Right cardiac atrium (tissue), 5 donors: ENCODE data around the gene EXOSC3. TPM values are rescaled to one million over a fixed set of nuclear protein-coding genes. Genes with fewer than 3 reads are reported as not detected.
A peak's percentile ranks its signal among the peaks of the same experiment; 100 is the strongest.

Experiments
- ATAC-seq, 2 donors: fragments of 200-7000 bp; cut with Tn5 transposase; one replicate each; pipeline versions ENCODE4 v1.8.0 to v1.9.1; 2020; ENCODE audit warnings: moderate library complexity in 2 of 2, mild to moderate bottlenecking in 1 of 2
- DNase-seq, 3 donors: peaks; one replicate each; pipeline ENCODE4 v3.0.0-alpha.2; 2020
- H3K27ac ChIP-seq: one replicate; pipeline ENCODE4 v1.5.1; 2013; ENCODE audit warnings: mild to moderate bottlenecking, low read length, control low read depth, moderate library complexity
- H3K27me3 ChIP-seq: one replicate; pipeline ENCODE4 v1.6.1; 2013; ENCODE audit not compliant: control insufficient read depth, insufficient read depth
- H3K4me1 ChIP-seq: one replicate; pipeline ENCODE4 v1.6.1; 2013; ENCODE audit warnings: low read length; ENCODE audit not compliant: control insufficient read depth, insufficient read depth
- H3K4me3 ChIP-seq: one replicate; pipeline ENCODE4 v1.5.1; 2013; ENCODE audit warnings: low read length, control low read depth
- H3K9me3 ChIP-seq: one replicate; pipeline ENCODE4 v1.6.1; 2013; ENCODE audit warnings: low read length; ENCODE audit not compliant: control insufficient read depth
- WGBS: extraction: QIAGEN DNeasy Blood & Tissue Kit; methylation state at CpG from one replicate; pipeline ENCODE4 v1.1.7; 2013; 5-methylcytosine and 5-hydroxymethylcytosine counted together
- intact Hi-C, 4 donors: fragments of 100-400 bp; cut with DNase I; formaldehyde crosslinking; loops; one replicate each; pipeline versions ENCODE4 v1.11.0 to v1.14.0; 2022 to 2023
- polyA plus RNA-seq: library from polyadenylated mRNA; stranded (reverse); fragments of 200-250 nt; gene quantifications from one replicate; pipeline ENCODE4 v1.2.3, GENCODE V29; 2013
- total RNA-seq, 4 donors: library from RNA; stranded (reverse); fragmentation: NEBNext Ultra II Directional; extraction: Animal tissue kit (Norgen Biotek cat#: 25700); gene quantifications; one replicate each; pipeline ENCODE4 v1.2.1, GENCODE V29; 2021
- donor health status: healthy with polysubstance abuse.
- donor health status: DM: no; HTN: yes; CAD: no.
- donor health status: DM: no; HTN: no; CAD: no.
- donor health status: DM: no; HTN: yes; CAD: no; lungs with severe emphysema.
- donor health status: DM: yes; HTN: yes; CAD: no.

EXOSC3 gene
- total and polyA plus RNA-seq, 5 donors = 15.7 to 23.9 (median 19.8) TPM

GRCh38 chr9:37801287-37801850 lies 16.5 kb upstream of the EXOSC3 start:
- H3K9me3 ChIP-seq = no peaks in the 10 kb centered on the region
- H3K27ac ChIP-seq = peak overlapping the region; percentile 46
- WGBS = 1% methylated on average over 45 of the region's 45 CpGs
- peaks cover 9% of the 10 kb centered on the region for H3K4me1 ChIP-seq
- ATAC-seq = peak; percentile 47 to 57
- peak overlapping the region; percentile 63 for H3K4me3 ChIP-seq
- peak; percentile 32 to 71 (median 65) for DNase-seq
- H3K27me3 ChIP-seq = no peaks in the 10 kb centered on the region
- intact Hi-C loops = no loop called here

- H3K4me3 ChIP-seq = peak within 1 kb of the TSS; percentile 63
- peak within 1 kb of the TSS; percentile 76 for H3K27ac ChIP-seq
- intact Hi-C loops = no loop called here
- H3K4me1 ChIP-seq = peaks cover 9% of the 10 kb centered on the region
- no peaks in the 10 kb centered on the region for H3K9me3 ChIP-seq
- DNase-seq = peak; percentile 85 to 94 (median 94)
- WGBS = under 1% methylated on average over 71 of the region's 72 CpGs
- peak; percentile 95 to 96 for ATAC-seq
- no peaks in the 10 kb centered on the region for H3K27me3 ChIP-seq
Observed at GRCh38 chr9:37800631-37801286, 15.9 kb upstream of the EXOSC3 start, which contains the start of gene DCAF10. TSS of gene DCAF10 (plus strand) at chr9:37800797. CDS start at chr9:37800867, 70 bp downstream.

- H3K4me3 ChIP-seq = no peak overlapping the region
- WGBS = 84% methylated on average over 1 of the region's 1 CpG
- no peak for ATAC-seq
- H3K27ac ChIP-seq = no peak overlapping the region
- peaks cover 9% of the 10 kb centered on the region for H3K4me1 ChIP-seq
- no peak for DNase-seq
- intact Hi-C loops = no loop called here
- H3K27me3 ChIP-seq = no peaks in the 10 kb centered on the region
- H3K9me3 ChIP-seq = no peaks in the 10 kb centered on the region
Observed at GRCh38 chr9:37798677-37799076, 13.8 kb upstream of the EXOSC3 start.

- no peak overlapping the region for H3K4me3 ChIP-seq
- ATAC-seq (no peak), DNase-seq (no peak)
- 55% methylated on average over 2 of the region's 2 CpGs for WGBS
- H3K9me3 ChIP-seq = no peaks in the 10 kb centered on the region
- peaks cover 4% of the 10 kb centered on the region for H3K4me1 ChIP-seq
- no peaks in the 10 kb centered on the region for H3K27me3 ChIP-seq
- H3K27ac ChIP-seq = no peak overlapping the region
- intact Hi-C loops = no loop called here
Observed at GRCh38 chr9:37796232-37796631, 11.4 kb upstream of the EXOSC3 start.

- Histone ChIP-seq H3K9me3 (no peaks in the 10 kb centered on the region), H3K4me3 (no peak overlapping the region), H3K27ac (no peak overlapping the region), H3K27me3 (no peaks in the 10 kb centered on the region), H3K4me1 (no peaks in the 10 kb centered on the region)
- no peak for DNase-seq
- intact Hi-C loops = no loop called here
- 85% methylated on average over 5 of the region's 5 CpGs for WGBS
- ATAC-seq = no peak
Observed at GRCh38 chr9:37792122-37792521, 7.3 kb upstream of the EXOSC3 start.

- intact Hi-C loops = no loop called here
- Histone ChIP-seq H3K9me3 (no peaks in the 10 kb centered on the region), H3K27ac (no peak overlapping the region), H3K27me3 (no peaks in the 10 kb centered on the region), H3K4me3 (no peak overlapping the region), H3K4me1 (no peaks in the 10 kb centered on the region)
- ATAC-seq (no peak), DNase-seq (no peak)
- 97% methylated on average over 2 of the region's 2 CpGs for WGBS
Observed at GRCh38 chr9:37790096-37790495, 5.2 kb upstream of the EXOSC3 start.

- H3K4me3 ChIP-seq = no peak overlapping the region
- intact Hi-C loops = no loop called here
- no peaks in the 10 kb centered on the region for H3K4me1 ChIP-seq
- no peaks in the 10 kb centered on the region for H3K27me3 ChIP-seq
- WGBS = 80% methylated on average over 6 of the region's 6 CpGs
- no peak overlapping the region for H3K27ac ChIP-seq
- no peak for DNase-seq
- no peaks in the 10 kb centered on the region for H3K9me3 ChIP-seq
- ATAC-seq = no peak
Observed at GRCh38 chr9:37788332-37788731, 3.5 kb upstream of the EXOSC3 start.

- H3K4me3 ChIP-seq = no peak overlapping the region
- intact Hi-C loops = no loop called here
- H3K27me3 ChIP-seq = no peaks in the 10 kb centered on the region
- DNase-seq (peak; percentile 13 to 52 (median 48)), ATAC-seq (no peak)
- no peaks in the 10 kb centered on the region for H3K9me3 ChIP-seq
- H3K4me1 ChIP-seq = no peaks in the 10 kb centered on the region
- no peak overlapping the region for H3K27ac ChIP-seq
- WGBS = 35% methylated on average over 45 of the region's 45 CpGs
Observed at GRCh38 chr9:37787059-37787458, 2.2 kb upstream of the EXOSC3 start.

- H3K27me3 ChIP-seq = no peaks in the 10 kb centered on the region
- 2% methylated on average over 6 of the region's 6 CpGs for WGBS
- H3K4me3 ChIP-seq = peak overlapping the region; percentile 50
- H3K4me1 ChIP-seq = no peaks in the 10 kb centered on the region
- H3K9me3 ChIP-seq = no peaks in the 10 kb centered on the region
- peak overlapping the region; percentile 65 for H3K27ac ChIP-seq
- DNase-seq = no peak
- ATAC-seq = no peak
- intact Hi-C loops = no loop called here
Observed at GRCh38 chr9:37784291-37784615, 611 bp downstream of the EXOSC3 start.

GRCh38 chr9:37778534-37778933 lies 6.3 kb downstream of the EXOSC3 start:
- H3K9me3 ChIP-seq = no peaks in the 10 kb centered on the region
- intact Hi-C loops = no loop called here
- no peaks in the 10 kb centered on the region for H3K4me1 ChIP-seq
- no peaks in the 10 kb centered on the region for H3K27me3 ChIP-seq
- no peak for DNase-seq
- 80% methylated on average over 2 of the region's 2 CpGs for WGBS
- no peak overlapping the region for H3K4me3 ChIP-seq
- no peak for ATAC-seq
- H3K27ac ChIP-seq = no peak overlapping the region

GRCh38 chr9:37776328-37776727 lies 8.5 kb downstream of the EXOSC3 start:
- Histone ChIP-seq H3K4me1 (no peaks in the 10 kb centered on the region), H3K4me3 (no peak overlapping the region), H3K9me3 (no peaks in the 10 kb centered on the region), H3K27me3 (no peaks in the 10 kb centered on the region), H3K27ac (no peak overlapping the region)
- intact Hi-C loops = no loop called here
- DNase-seq (no peak), ATAC-seq (no peak)
- 87% methylated on average over 5 of the region's 5 CpGs for WGBS
